LHCN-M2 (cell line): ENCODE results near the gene CHST15. TPM values are rescaled to one million over a fixed set of nuclear protein-coding genes. Genes with fewer than 3 reads are reported as not detected.

ENCODE experiments used
- DNase-seq: peaks from one replicate; pipeline ENCODE4 v3.0.0-alpha.2; 2012; ENCODE audit warnings: low read depth
- total RNA-seq: library from RNA; depleted of rRNA; stranded (reverse); fragments of >200 nt; gene quantifications from 2 replicates; pipeline ENCODE4 v1.2.3, GENCODE V29; 2014

Gene CHST15
- total RNA-seq, 1 experiment from 2014 or later: 40.2 TPM

GRCh38 chr10:124001391-124002148 lies 91.8 kb downstream of the CHST15 start:
- DNase-seq: no peak

GRCh38 chr10:124000792-124001201 lies 92.6 kb downstream of the CHST15 start:
- peak; percentile 90 for DNase-seq

GRCh38 chr10:123999956-124000615 lies 93.3 kb downstream of the CHST15 start:
- DNase-seq: no peak

GRCh38 chr10:123999261-123999660 lies 94.1 kb downstream of the CHST15 start:
- no peak for DNase-seq

GRCh38 chr10:123998197-123999141 lies 94.9 kb downstream of the CHST15 start:
- DNase-seq: no peak

- DNase-seq: peak; percentile 99
Observed at GRCh38 chr10:123997486-123998196, 95.8 kb downstream of the CHST15 start.

- DNase-seq: no peak
Observed at GRCh38 chr10:123997013-123997412, 96.4 kb downstream of the CHST15 start.

- no peak for DNase-seq
Observed at GRCh38 chr10:123996302-123996701, 97.1 kb downstream of the CHST15 start.

GRCh38 chr10:123995461-123996131 lies 97.8 kb downstream of the CHST15 start:
- peak; percentile 95 for DNase-seq

- DNase-seq: no peak
Observed at GRCh38 chr10:123995082-123995460, 98.3 kb downstream of the CHST15 start.

GRCh38 chr10:123994417-123995081 lies 98.8 kb downstream of the CHST15 start:
- peak; percentile 87 for DNase-seq

- DNase-seq: no peak
Observed at GRCh38 chr10:123993534-123994416, 99.6 kb downstream of the CHST15 start.

- peak; percentile 38 for DNase-seq
Observed at GRCh38 chr10:123991611-123992570, 101.5 kb downstream of the CHST15 start.

- DNase-seq: no peak
Observed at GRCh38 chr10:123990889-123991288, 102.5 kb downstream of the CHST15 start.

- DNase-seq: no peak
Observed at GRCh38 chr10:123988694-123989093, 104.7 kb downstream of the CHST15 start.

GRCh38 chr10:123986736-123987135 lies 106.7 kb downstream of the CHST15 start:
- no peak for DNase-seq

- DNase-seq: peak; percentile 83
Observed at GRCh38 chr10:123974406-123974805, 119.0 kb downstream of the CHST15 start.
